IPS DF 4.7 (cell line): ENCODE data around the gene CCDC192.

Experiments
- DNase-seq: peaks from one replicate; pipeline ENCODE4 v3.0.0-alpha.2; 2013; ENCODE audit warnings: low spot score; ENCODE audit errors: extremely low read depth

Gene CCDC192

GRCh38 chr5:127944125-127944524, 240.9 kb downstream of the CCDC192 start:
- DNase-seq = no peak

GRCh38 chr5:127947941-127948340, 244.8 kb downstream of the CCDC192 start:
- no peak for DNase-seq

- DNase-seq = no peak
Observed at GRCh38 chr5:127950707-127951391, 247.7 kb downstream of the CCDC192 start.

GRCh38 chr5:127951791-127952190, 248.6 kb downstream of the CCDC192 start:
- DNase-seq = no peak

GRCh38 chr5:127957183-127957582, 254.0 kb downstream of the CCDC192 start:
- DNase-seq = no peak

- no peak for DNase-seq
Observed at GRCh38 chr5:127957701-127958239, 254.6 kb downstream of the CCDC192 start.

GRCh38 chr5:127958421-127959011, 255.3 kb downstream of the CCDC192 start:
- no peak for DNase-seq

- no peak for DNase-seq
Observed at GRCh38 chr5:127959152-127959764, 256.1 kb downstream of the CCDC192 start.

- DNase-seq = no peak
Observed at GRCh38 chr5:127960270-127960691, 257.1 kb downstream of the CCDC192 start.

- no peak for DNase-seq
Observed at GRCh38 chr5:127961006-127961762, 258.0 kb downstream of the CCDC192 start.

GRCh38 chr5:127961763-127962145, 258.6 kb downstream of the CCDC192 start:
- no peak for DNase-seq

GRCh38 chr5:127962491-127962890, 259.3 kb downstream of the CCDC192 start:
- no peak for DNase-seq

- no peak for DNase-seq
Observed at GRCh38 chr5:127963233-127963632, 260.0 kb downstream of the CCDC192 start.

- no peak for DNase-seq
Observed at GRCh38 chr5:127963931-127964330, 260.7 kb downstream of the CCDC192 start.

GRCh38 chr5:127967323-127967982, 264.3 kb downstream of the CCDC192 start:
- no peak for DNase-seq

- no peak for DNase-seq
Observed at GRCh38 chr5:127967983-127968592, 264.9 kb downstream of the CCDC192 start.

- no peak for DNase-seq
Observed at GRCh38 chr5:127969002-127969401, 265.8 kb downstream of the CCDC192 start.

- no peak for DNase-seq
Observed at GRCh38 chr5:127969651-127970050, 266.5 kb downstream of the CCDC192 start.

GRCh38 chr5:127970081-127970480, 266.9 kb downstream of the CCDC192 start:
- DNase-seq = no peak

GRCh38 chr5:127970854-127971425, 267.7 kb downstream of the CCDC192 start:
- DNase-seq = no peak
